Activated T-cell treated with anti-CD3 and anti-CD28 coated beads, Interleukin-2, amount 50 U/mL, for 1 hour (primary cell): ENCODE results near the gene HEXB.

ENCODE experiments used
- DNase-seq: peaks from one replicate; pipeline ENCODE4 v3.0.0-alpha.2; 2020

HEXB gene

DNA sequence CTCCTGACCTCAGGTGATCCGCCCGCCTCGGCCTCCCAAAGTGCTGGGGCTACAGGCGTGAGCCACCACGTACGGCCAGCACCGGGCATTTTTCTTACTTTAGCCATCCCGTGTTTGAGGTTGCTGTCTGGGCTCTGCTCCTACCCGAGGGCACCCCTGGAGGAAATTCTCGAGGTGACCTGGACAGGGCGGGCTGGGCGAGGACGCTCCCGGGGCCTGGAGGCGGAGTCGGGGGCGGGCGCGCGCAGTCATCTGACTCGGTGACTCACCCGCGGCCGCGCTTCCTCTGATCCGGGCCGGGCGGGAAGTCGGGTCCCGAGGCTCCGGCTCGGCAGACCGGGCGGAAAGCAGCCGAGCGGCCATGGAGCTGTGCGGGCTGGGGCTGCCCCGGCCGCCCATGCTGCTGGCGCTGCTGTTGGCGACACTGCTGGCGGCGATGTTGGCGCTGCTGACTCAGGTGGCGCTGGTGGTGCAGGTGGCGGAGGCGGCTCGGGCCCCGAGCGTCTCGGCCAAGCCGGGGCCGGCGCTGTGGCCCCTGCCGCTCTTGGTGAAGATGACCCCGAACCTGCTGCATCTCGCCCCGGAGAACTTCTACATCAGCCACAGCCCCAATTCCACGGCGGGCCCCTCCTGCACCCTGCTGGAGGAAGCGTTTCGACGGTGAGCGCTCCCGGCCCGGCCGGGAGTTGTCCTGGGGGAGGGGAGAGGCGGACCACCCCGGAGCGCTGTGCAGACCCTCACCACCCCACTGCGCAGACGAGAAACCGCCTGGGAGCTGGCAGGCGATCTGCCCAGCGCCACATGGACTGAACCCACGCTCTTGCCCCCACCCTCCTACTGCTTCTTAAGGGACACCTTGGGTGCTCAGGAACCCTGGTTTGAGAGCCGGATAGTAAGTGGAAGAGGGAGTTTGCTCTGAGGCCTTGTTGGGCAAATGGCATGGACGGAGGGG, at the start of gene HEXB:
HEXB (plus strand) TSS at position 334 of the 952 bp plus-strand sequence; CDS start at position 362, 28 bp downstream.
- peak; percentile 85 for DNase-seq

DNA sequence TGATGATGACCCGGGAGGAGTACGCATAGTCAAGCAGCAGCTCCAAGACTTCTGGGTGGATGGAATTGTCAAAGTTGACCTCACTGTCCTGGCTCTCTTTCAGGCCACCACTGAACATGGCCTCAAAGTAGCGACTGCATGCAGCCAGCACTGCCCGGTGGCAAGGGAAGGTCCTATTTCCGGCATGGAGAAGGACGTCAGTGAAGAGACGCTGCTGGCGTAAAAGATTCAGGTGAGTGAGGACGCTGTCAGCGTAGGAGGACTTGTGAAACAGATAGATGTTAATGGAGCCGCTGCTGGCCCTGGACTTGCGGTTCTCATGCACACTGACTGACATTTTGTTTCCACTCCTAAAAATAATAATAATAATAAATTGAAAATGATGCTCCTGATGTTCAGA, 48.9 kb upstream of the HEXB start:
- DNase-seq = no peak

- no peak for DNase-seq
Observed at GRCh38 chr5:74636552-74636951, 48.5 kb upstream of the HEXB start.

DNA sequence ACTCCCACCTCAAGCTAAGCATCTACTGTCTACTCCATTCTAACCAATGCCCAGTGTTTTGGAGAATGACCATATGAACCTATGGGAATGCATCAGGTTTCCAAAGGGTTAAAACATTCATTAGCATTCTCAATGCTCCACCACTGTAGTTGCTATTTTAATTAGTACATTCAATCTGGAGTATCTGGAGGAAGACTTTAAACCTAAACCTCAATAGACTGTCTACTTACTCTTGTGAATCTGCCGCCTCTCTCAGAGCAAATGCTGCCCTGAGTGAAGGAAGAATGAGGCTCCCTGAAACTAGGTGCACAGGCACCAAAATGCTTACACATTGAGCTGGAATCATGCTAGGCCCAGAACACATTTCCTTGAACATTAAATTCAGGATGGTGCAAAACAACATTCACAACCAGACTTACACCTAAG, 46.5 kb upstream of the HEXB start:
- no peak for DNase-seq

DNA sequence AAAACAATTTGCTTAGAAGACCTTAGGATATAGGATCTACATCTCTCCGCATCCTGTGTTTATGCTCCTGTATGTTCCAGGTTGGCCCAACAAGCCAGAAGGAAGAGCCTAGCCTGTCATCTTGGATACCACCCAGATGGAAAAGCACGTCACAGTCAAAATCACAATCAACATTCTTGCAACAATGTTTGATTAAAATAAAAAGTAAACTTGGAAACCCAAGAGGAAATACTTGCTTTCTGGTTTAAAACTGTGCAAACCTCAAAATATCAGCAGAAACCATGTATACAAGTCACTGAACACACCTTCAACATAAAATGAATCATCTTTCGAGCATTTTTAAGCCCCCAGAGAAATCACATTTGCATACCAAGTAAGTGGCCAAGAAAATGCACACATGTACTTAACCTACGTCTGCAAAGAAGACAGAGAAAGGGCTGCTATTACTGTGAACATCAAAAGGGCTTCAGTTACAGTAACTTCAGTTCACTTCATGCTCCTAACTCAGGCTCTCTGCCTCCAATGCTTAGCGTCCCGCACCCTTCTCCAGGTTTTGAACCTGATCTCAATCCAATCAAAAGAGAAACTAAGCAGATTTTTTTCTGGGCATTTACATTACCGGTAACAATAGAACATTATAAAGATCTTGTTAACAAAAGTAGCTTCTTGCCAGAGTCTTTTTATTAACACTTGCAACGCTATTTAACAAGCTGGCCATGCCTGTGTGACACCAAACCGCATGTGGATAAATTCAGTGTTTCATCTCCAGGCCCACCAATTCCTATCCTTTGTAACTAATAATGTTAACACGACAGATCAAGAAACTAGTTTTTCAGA, 45.8 kb upstream of the HEXB start:
- no peak for DNase-seq

DNA sequence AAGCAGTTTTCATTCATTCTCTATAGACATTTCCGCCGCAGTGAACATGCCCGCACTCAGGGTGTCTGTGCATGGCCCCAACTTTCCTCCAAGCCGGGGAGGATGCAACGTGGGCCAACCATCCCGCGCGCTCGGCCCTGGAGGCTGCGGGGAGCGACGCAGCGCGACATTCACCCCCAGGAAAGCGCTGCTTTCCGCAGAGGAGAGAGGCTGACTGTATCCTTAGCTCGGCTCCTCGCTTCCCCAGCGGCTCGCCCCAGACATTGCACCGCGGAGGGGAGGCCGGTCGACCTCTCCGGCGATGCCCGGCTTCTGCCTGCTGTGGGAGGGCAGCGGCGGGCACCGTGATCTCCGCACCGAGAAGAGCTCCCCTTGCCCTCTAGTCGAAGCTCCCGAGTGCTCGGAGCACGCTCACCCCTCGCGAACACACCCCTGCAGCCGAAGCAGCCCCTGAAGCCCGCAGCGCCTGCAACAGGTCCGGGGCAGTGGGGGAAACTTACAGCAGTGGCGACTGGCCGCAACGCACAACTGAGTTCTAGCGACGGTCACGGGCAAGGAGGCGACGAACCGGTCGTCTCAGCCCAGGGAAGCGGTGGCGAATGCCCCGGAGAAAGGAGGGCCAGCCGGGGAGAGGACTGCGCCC, 45.1 kb upstream of the HEXB start:
- DNase-seq = peak; percentile 41

DNA sequence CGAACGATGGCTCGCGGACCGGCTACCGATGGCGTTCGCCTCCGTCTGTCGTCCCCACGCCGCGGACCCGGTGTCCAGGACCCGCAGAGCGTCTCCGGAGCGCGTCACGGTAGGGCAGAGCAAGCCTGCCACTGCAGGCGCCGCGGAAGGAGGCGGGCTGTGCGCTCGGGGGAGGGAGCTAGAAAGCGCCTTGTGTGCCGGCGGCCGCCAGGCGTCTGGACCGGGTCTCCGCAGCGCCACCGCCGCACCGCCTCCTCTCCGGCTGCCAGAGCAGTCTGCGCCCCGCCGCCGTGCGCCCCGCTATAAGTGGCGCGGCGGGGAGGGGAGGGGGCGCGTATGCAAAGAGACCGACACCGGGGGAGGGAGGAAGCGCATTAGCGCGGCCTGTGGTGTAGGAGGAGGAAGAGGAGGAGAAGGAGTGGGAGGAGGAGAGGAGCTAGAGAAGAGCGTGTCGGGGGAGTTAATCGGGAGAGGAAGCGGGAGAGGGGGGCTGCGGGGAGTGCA, 44.5 kb upstream of the HEXB start, which contains the start of gene ENC1:
ENC1 (minus strand) TSS at position 279 of the 504 bp plus-strand sequence. CDS start 4,243 bp downstream, outside the sequence.
- peak; percentile 75 for DNase-seq

DNA sequence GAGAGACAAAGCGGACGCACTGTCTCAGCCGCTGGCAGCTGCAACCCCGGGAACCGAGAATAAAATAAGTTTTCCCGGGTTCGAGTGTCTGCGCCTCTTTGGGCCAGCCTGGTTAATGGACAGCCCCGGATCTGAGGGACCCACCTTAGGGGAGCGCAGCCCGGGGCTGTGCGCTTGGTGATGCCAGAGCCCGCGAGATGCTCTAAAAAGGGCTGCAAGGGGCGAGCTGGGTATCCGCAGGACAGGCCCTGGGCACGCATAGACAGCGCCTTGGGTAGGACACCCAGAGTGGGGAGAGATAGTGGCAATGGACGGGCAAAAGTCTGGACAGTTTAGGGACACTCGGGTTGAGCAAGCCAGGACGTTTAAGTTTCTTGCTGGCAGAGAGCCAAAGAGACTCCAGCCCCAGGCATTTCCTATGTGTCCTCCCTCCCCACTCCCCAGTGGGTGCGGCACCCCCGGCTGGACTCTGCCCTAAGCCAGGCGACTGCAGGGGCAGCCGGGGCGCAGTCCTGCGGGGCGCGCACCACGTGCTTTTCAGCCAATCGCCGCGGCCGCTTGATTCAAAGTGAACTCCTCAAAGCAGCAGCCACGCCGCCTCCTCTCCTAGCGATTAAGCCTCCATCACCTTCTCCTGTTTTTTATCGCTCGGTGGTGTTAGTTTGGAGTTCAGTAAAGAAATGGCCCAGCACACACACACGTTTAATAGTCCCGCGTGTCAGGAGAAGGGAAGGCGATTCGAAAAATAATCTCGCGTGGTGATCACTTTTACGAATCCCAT, 43.9 kb upstream of the HEXB start:
- DNase-seq = peak; percentile 41

DNA sequence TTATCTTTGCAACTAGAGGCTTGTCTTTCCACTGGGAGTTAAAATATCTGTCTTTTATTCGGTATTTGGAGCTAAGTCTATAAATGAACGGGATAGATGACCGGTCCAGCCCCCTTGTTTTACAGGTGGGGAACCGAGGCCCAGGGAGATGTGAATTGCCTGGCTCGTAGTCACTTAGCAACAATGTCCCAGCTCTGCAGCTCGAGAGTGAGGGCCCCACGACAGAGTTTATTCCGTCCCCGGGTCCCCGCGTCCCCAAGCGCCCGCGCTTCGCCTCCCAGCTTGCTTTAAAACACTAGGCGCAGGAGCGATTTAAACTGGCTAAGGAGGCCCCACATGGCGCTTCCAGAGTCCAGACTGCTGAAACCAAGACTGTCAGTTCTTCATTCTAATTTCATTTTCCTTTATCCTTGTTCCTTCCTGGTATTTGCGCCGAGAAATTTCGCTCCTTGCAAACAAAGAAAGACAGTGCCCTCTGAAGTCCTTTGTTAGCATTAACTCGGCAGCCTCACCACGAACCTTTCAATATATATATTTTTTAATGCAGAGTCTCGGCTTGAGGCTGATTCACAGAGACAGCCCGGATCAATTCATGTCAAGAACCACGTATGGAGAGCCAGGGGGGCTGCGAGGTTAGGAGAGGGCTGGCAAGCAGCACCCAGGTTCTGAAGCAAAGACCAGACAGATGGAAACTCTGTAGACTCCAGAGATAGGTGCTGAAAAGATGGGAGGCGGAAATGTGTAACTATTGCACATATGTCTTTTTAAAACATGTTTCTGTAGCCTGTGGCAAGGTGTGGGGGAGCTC, 43.1 kb upstream of the HEXB start:
- peak; percentile 29 for DNase-seq

DNA sequence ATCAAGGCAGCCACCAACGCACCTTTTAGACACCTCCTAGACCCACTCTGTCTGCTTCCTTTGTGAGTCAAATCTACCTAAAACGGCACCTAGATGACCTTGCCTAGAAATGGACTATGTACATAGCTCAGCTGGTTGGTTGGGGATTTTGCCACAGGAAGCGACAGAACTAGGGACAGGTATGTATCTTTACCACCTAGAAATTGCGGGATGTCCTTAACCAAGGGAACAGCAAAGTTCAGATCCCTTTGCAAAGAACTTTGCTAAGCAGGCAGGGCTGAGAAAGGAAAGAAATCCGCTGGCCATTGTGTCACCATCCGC, 42.5 kb upstream of the HEXB start:
- no peak for DNase-seq

GRCh38 chr5:74643111-74643562, 41.9 kb upstream of the HEXB start:
- DNase-seq = no peak

- DNase-seq = no peak
Observed at GRCh38 chr5:74647096-74647495, 37.9 kb upstream of the HEXB start.

DNA sequence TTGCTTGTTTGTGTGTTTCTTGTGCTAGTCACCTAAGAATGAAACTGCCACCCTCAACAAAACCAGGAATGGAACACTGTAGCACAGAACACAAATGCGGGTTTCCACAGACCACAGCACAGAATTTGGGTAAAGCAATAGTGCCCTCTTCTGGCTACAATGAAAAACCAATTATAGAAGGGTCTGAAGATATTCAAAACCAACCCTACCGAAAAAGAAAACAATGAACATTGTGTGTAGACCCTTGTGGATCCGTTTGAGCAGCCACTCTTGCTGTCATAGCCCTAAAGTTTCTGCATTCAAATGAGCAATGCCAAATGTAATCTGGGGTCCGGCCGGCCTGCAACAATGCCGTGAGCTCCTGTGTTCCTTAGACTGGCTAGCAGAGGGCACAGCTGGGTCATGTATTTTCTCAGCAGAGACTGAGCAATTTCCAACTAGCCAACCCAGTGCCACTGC, 36.2 kb upstream of the HEXB start:
- DNase-seq = no peak

DNA sequence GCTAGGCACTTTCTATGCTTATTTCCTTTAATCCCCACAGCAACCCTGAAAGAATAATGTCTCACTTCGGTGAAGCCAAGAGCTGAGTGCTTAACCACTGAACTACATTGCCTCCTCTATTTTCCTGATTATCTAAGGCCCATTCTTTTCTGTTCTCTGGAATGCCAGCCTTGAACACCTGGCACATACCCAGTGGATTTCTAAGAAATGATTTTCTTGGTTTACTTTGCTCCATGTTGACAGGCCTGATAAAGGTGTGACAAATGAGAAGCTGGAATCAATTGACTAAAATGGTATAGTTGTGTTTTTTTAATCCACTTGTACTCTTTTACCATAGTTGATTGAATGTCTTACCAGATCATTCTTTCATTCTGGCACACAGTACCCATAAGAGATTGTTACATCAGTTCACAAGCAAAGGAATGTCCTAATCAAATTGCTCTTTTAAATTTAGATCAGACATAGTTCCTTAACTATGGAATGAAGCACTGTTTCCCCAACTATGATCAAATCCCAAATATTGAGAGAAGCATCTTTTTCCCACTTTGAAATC, 35.5 kb upstream of the HEXB start:
- DNase-seq = no peak

- DNase-seq = no peak
Observed at GRCh38 chr5:74651710-74652109, 33.3 kb upstream of the HEXB start.

GRCh38 chr5:74652576-74652975, 32.5 kb upstream of the HEXB start:
- no peak for DNase-seq

DNA sequence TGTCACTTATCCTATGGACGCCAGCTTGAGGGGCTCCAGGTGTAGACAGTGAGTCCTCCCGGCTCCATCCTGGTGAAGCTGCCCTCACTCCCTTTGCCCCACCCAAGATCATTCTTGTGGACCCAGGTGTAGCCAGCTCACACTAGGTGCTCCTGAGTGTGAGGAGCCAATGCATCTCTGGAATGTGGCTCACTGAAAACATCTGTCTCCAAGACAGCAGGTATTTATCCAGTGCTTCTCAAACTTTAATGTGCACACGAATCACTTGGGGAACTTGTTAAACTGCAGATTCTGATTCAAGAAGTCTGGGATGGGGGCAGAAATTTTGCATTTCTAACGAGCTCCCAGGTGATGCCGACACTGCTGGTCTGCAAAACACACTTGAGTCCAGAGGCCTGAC, 31.0 kb upstream of the HEXB start:
- no peak for DNase-seq

- DNase-seq = no peak
Observed at GRCh38 chr5:74655206-74655605, 29.8 kb upstream of the HEXB start.

DNA sequence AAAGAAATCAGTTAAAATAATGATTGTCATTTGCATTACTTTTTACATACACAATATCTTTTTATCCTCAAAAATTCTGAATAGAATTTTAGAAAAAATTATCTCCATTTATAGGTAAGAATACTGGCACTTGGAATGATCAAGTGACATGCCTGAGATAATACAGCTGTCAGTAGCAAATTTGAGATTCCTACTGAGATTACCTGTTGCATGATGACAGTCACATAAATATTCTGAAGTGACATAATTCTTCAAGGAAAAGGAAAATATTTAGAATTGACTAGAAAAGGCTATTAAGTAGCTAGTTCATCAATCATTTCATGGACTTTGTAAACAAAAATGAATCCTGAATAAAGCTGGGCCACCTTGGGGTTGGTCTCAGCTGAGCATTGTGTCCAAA, 29.3 kb upstream of the HEXB start:
- no peak for DNase-seq

DNA sequence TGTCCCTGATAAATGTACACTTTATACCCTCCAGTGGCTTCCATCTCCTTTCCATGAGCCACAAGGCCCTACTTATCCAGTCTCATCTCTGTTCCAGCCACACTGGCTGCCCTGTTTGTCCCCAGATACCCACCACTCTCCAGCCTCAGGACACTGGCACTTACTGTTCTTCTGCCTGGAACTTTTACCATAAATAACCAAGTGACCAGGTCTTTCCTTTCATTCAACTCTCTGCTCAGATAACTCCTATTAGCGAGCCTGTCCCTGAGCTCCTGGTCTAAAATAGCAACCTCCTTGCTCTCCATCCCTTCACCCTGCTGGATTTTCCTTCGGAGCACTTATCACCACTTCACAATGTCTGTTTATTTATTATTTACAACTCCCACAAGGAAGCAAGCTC, 27.9 kb upstream of the HEXB start:
- no peak for DNase-seq

DNA sequence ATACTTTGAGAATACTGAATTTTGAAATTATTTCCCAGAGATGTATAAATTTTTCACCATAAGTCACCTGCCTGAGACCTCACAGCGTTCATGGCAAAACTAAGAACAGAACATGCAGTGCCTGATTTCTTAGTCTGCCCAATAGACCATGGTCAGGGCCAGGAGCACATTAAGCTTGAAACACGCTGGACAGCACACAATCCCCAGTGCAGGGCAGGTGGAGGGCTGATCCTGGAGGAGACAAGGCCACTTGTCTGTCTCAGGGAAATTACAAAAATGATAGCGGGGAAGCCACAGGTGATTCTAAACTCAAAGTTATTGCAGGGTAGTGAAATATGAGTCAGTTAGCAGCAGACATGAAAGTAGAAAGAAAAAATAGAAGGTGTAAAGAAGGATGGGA, 25.9 kb upstream of the HEXB start:
- DNase-seq = no peak
